ENCODE measurements around the gene B3GALT2. TPM values are rescaled to one million over a fixed set of nuclear protein-coding genes. Genes with fewer than 3 reads are reported as not detected.
"Not testable (repeated sequence)": the region's sequence is repeated elsewhere in the genome, so short reads cannot be mapped to it uniquely, and the experiment has no call there.

The B3GALT2 gene
- not detected in 2 replicates for total RNA-seq (2014; rRNA removed; shearing (Covaris generic))
- 0.15 TPM in 1 of 2 replicates, not detected in the other for polyA plus RNA-seq (2014; cell fraction: nucleus; rRNA removed)

DNA sequence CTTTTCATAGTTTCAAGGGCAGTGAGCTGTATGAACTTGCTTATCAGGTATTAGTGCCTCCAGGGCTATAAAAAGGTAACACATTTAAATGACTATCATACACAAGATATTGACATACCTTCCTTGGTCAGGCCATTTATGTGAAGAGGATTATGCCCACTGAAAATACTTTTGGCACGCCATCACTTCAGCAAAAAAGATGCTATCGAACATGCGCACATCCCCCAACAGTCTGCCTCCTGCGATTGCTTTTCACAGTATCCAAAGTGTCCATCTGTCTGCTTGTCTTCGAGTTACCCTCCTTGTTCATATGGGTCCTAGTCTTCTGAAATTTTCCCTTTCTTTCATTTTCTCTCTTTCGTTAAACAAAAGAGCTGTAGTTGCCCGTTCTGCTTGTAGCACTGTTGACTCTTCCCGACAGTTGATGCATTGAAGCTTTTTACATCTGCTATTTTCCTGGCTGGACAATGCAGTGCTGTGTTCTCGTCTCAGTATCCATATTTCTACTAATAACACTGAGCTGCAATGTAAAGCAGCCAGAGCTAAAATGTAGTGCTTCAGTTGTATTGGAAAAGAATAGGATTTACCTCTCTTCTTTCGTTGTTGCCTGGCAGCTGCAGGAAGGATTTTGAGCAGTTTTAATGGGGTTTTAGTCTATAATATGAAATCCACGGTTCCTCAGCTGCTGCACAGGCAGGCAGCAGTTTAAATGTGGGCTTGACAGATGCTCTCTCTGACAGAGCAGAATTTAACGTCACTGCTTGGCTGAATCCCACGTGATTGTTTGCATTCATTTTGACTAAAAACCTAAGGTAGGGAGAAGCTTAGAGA is at the start of gene B3GALT2:
Gene B3GALT2, minus strand, starts transcription at position 713 of the 831 bp plus-strand sequence. CDS start 5,051 bp downstream, outside the sequence.
- peak; percentile 15 for DNase-seq (ENCODE audit: extremely low read depth, low read depth)

DNA sequence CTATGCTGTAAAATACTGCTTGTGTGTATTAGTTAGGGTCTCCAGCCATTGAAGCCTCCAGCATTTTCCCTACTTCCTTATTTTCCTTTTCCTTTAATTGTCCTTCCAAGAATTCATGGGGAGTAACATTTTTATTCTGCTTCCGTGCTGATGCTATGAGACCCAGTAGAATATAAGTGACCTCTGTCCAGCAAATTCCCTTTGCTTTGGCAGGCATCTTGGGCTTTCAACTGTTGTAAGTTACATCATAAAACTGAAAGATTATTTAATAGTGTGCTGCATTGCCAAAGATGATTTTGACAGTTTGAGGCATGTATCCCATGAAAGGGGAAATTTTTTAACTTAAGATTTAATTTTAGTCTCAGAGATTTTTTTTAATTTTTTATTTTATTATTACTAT is 48.1 kb upstream of the B3GALT2 start:
- DNase-seq (ENCODE audit: extremely low read depth, low read depth) = no peak

- DNase-seq (ENCODE audit: extremely low read depth, low read depth) = not testable (repeated sequence)
Observed at GRCh38 chr1:193231146-193231545, 44.7 kb upstream of the B3GALT2 start.

GRCh38 chr1:193229136-193229535 is 42.7 kb upstream of the B3GALT2 start:
- DNase-seq (ENCODE audit: extremely low read depth, low read depth) = no peak

- DNase-seq (ENCODE audit: extremely low read depth, low read depth) = no peak
Observed at GRCh38 chr1:193222056-193222615, 35.7 kb upstream of the B3GALT2 start.

- no peak for DNase-seq (ENCODE audit: extremely low read depth, low read depth)
Observed at GRCh38 chr1:193221651-193222050, 35.2 kb upstream of the B3GALT2 start.

DNA sequence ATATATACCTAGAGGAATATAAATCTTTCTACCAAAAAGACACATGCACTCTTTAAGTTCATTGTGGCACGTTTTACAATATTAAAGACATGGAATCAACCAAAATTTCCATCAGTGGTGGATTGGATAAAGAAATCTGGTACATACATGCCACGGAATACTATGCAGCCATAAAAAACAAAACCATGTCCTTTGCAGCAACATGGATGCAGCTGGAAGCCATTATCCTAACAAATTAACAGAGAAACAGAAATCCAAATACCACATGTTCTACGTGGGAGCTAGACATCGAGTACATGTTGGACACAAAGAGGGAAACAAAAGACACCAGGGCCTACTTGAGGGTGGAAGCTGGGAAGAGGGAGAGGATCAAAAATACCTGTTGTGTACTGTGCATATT is 33.0 kb upstream of the B3GALT2 start:
- no peak for DNase-seq (ENCODE audit: extremely low read depth, low read depth)

GRCh38 chr1:193216920-193217319 is 30.5 kb upstream of the B3GALT2 start:
- DNase-seq (ENCODE audit: extremely low read depth, low read depth) = no peak

DNA sequence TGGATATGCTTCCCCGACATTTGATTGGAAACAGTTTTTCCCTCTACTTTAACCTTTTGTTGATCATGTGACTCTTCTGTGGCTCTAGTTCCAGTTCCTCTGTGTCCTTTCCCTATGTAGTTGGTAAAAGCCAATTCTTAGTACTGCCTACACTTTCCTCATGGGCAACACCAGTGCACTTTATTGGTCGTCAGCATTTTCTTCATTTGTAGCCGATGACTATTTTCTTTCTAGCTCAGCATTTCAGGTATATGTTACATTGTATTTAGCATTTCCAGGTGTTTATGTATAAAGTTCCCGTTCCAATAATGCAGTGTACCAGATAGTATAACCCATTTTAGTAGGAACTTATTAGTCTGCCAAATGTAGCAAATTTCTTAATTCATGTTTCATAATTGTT is 27.6 kb upstream of the B3GALT2 start:
- no peak for DNase-seq (ENCODE audit: extremely low read depth, low read depth)

- DNase-seq (ENCODE audit: extremely low read depth, low read depth) = no peak
Observed at GRCh38 chr1:193212637-193213036, 26.2 kb upstream of the B3GALT2 start.

DNA sequence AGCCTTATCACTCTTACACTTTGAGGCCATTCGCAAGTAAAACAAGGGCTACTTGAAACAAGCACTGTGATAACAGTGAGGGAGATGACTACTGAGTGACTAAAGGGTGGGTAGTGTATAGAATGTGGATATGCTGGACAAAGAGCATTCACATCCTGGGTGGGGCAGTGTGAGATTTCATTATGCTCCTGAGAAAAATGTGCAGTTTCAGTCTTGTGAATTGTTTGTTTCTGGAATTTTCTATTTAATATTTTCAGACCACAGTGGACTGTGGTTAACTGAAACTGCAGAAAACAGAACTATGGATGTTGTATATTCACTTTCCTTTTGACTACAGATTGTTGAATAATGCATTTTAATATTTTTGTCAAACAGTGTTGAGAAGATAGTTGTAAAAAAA is 25.1 kb upstream of the B3GALT2 start:
- peak; percentile 77 for DNase-seq (ENCODE audit: extremely low read depth, low read depth)

GRCh38 chr1:193210996-193211395 is 24.6 kb upstream of the B3GALT2 start:
- no peak for DNase-seq (ENCODE audit: extremely low read depth, low read depth)

GRCh38 chr1:193201021-193201420 is 14.6 kb upstream of the B3GALT2 start:
- DNase-seq (ENCODE audit: extremely low read depth, low read depth) = no peak

GRCh38 chr1:193199940-193200339 is 13.5 kb upstream of the B3GALT2 start:
- DNase-seq (ENCODE audit: extremely low read depth, low read depth) = no peak

DNA sequence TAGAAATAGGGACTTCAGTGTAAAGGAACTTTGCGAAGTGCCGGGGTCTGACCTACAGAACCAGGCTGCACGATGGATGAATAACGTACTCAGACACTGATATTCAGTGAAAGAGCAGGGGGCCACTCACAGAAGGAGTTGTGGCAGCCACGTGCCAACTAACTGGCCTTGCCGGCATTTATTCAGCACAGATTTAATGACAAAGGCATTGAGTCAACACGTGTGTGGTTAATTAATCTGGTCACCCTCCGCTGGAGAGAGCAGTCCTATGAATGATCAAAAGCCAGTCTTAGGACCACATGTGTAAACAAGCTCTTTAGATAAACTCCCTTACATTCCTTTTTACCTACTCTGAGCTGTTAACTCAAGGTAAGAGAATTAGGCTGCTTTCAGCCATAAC is 6.2 kb upstream of the B3GALT2 start:
- DNase-seq (ENCODE audit: extremely low read depth, low read depth) = no peak

GRCh38 chr1:193190096-193190744 is 3.8 kb upstream of the B3GALT2 start:
- peak; percentile 25 for DNase-seq (ENCODE audit: extremely low read depth, low read depth)

DNA sequence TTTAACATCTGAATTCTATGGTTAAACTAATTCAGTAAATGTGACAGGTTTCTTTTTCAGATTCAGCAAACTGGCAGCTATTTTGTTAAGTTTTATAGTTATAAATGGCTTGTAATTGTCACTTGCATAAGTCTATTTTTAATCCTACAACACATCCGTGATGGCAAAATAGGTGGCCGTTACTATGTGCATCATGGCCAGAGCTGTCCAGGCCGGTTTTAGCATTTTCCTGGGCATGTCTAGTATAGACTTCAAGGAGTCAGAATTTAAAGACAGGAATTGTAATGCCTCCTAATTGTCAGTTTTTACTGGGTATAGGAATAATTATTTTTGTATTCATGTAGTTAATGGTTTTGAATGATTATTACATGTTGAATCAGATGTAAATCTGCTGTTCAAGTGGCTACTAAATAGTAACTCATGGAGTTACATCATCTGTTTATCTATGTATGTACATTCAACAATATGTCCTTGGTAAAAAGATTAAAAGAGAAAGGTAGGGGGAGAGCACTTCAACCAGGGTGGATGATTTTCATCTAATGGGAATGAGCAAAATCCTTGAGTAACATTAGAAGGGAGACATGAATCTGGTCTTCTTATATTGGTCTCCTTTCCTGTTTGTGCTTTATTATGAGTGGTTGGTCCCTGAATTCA is 3.2 kb upstream of the B3GALT2 start:
- no peak for DNase-seq (ENCODE audit: extremely low read depth, low read depth)

DNA sequence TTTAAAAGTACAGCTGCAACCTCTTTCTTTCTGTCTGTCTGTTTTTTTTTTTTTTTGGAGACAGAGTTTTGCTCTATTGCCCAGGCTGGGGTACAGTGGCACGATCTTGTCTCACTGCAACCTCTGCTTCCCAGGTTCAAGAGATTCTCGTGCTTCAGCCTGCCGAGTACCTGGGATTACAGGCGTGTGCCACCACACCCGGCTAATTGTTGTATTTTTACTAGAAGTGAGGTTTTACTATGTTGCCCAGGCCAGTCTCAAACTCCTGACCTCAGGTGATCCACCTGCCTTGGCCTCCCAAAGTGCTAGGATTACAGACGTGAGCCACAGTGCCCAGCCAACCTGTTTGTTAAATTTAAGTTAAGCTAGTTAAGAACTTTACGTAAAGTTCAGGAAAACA is 2.5 kb upstream of the B3GALT2 start:
- not testable (repeated sequence) for DNase-seq (ENCODE audit: extremely low read depth, low read depth)

DNA sequence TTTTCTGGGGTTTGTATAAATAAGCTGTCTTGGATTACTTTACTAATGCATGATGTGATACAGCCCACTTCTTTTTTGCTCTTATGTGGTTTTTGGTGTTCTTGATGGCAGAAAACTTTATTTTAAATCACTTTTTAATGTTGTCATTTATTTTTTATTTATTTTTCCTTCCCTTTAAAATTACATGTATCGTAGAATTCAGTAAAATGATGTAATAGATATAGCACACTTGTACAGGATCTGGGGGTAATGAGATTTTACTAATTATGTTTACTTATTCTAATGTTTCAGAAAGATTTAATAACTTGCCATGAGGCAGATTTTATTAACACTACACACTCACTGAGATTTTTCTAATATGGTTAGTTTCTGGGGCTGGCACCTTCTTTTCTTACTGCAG is 701 bp upstream of the B3GALT2 start:
- DNase-seq (ENCODE audit: extremely low read depth, low read depth) = no peak

DNA sequence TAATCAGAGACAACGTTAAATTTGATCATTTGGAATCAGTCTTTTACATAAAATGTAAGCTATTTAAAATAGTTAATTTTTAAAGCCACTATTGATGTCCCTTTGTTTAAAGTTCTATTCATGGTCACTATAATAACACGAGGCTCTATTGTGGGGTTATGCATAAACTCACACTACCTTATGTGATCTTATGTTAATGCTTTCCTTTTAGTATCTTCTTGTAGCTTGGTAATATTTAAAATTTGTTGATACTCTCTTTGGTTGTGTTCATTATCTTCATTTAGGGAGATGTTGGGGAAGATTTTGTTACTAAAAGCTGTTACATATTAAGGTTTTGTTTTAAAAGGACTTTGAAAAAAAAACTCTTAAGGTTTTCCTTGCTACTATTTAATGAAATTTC is 1.2 kb downstream of the B3GALT2 start:
- no peak for DNase-seq (ENCODE audit: extremely low read depth, low read depth)

- DNase-seq (ENCODE audit: extremely low read depth, low read depth) = no peak
Observed at GRCh38 chr1:193184776-193185175, 1.6 kb downstream of the B3GALT2 start.

Measured in NCI-H460 (cell line).